Naive thymus-derived CD8-positive, alpha-beta T cell (primary cell): Measurements from ENCODE around the gene REEP6. TPM values are rescaled to one million over a fixed set of nuclear protein-coding genes. Genes with fewer than 3 reads are reported as not detected.

Experiments
- ATAC-seq, 2 donors: fragments of 150-1000 bp; cut with Tn5 transposase in 1 of 2; sonication (Bioruptor Pico), chemical (Tn5 transposase) in 1 of 2; 1 replicate in 1 of 2; 2 replicates in 1 of 2; pipeline ENCODE4 v1.10.0; 2021; ENCODE audit warnings: mild to moderate bottlenecking in 2 of 2, moderate library complexity in 2 of 2
- POLR2A ChIA-PET: fragments of 350-600 bp; sonication (Branson Sonifier 250); formaldehyde crosslinking; loops from one replicate; lab custom pipeline; 2021; ENCODE audit warnings: antibody characterized with exemption; lab: Charles Lee
- DNase-seq, 10 donors: peaks; one replicate each; pipeline versions ENCODE4 v3.0.0 to v3.0.0-alpha.2; 2020 to 2022
- H3K27ac Mint-ChIP-seq, 10 donors: one replicate each; pipeline ENCODE4 v1.8.0; 2020 to 2022; ENCODE audit warnings: mild to moderate bottlenecking in 10 of 10, mixed read lengths in 10 of 10, moderate library complexity in 4 of 10, inconsistent platforms in 1 of 10
- H3K27me3 Mint-ChIP-seq, 5 donors: one replicate each; pipeline ENCODE4 v1.8.0; 2021 to 2022; ENCODE audit warnings: mixed read lengths in 5 of 5
- H3K36me3 Mint-ChIP-seq, 3 donors: one replicate each; pipeline ENCODE4 v1.8.0; 2020 to 2022; ENCODE audit warnings: mixed read lengths in 3 of 3, mild to moderate bottlenecking in 2 of 3, inconsistent platforms in 1 of 3
- H3K4me1 Mint-ChIP-seq, 4 donors: one replicate each; pipeline ENCODE4 v1.8.0; 2021 to 2022; ENCODE audit warnings: mixed read lengths in 4 of 4
- H3K4me3 Mint-ChIP-seq, 10 donors: one replicate each; pipeline ENCODE4 v1.8.0; 2020 to 2022; ENCODE audit warnings: mild to moderate bottlenecking in 10 of 10, mixed read lengths in 10 of 10, moderate library complexity in 6 of 10, inconsistent platforms in 1 of 10
- H3K9me3 Mint-ChIP-seq, 9 donors: one replicate each; pipeline ENCODE4 v1.8.0; 2020 to 2022; ENCODE audit warnings: mixed read lengths in 9 of 9, mild to moderate bottlenecking in 3 of 9, inconsistent platforms in 1 of 9, moderate library complexity in 1 of 9
- polyA plus RNA-seq, 3 donors: library from polyadenylated mRNA; unstranded; fragments of 300-500 nt; fragmentation: Illumina TruSeq; gene quantifications; one replicate each; pipeline ENCODE4 v1.2.3, GENCODE V29; 2021
- total RNA-seq, 8 experiments: library from RNA in 2 of 8; stranded (reverse) in 2 of 8; gene quantifications; one replicate each; pipeline ENCODE4 v1.2.3 and lab custom pipeline; 2021 to 2026

The REEP6 gene
- total and polyA plus RNA-seq, 5 experiments from 2014 or later, result 4.7 to 7.7 (median 4.9) TPM

DNA sequence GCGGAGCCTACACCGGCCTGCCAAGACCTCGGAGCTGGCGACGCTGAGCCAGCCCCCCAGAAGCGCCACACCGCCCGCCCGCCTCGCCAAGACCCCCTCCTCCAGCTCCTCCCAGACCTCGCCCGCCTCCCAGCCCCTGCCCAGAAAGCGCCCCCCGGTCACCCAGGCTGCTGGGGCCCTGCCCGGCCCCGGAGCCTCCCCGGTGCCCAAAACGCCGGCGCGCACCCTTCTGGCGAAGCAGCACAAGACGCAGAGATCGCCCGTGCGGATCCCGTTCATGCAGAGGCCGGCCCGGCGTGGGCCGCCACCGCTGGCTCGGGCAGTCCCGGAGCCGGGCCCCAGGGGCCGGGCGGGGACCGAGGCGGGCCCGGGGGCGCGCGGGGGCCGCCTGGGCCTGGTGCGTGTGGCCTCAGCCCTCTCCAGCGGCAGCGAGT, 22.1 kb upstream of the REEP6 start:
- H3K9me3 Mint-ChIP-seq, result no peaks in the 10 kb centered on the region
- no peaks in the 10 kb centered on the region for H3K36me3 Mint-ChIP-seq
- POLR2A ChIA-PET, result interaction anchor here (1.1 to 2.5 kb wide), 2 partner anchors 11 to 24 kb away, joined by 7 to 9 read pairs; no protein-coding TSS in a partner anchor
- H3K27ac Mint-ChIP-seq, result no peak overlapping the region
- peak in 1 of 10 donors; percentile 17 for DNase-seq
- peak in 1 of 2 donors; percentile 2 for ATAC-seq
- H3K4me3 Mint-ChIP-seq, result peak overlapping the region in 7 of 10 donors; percentile 12 to 72 (median 39)
- peaks cover 9 to 24% (median 17%) of the 10 kb centered on the region in 4 donors for H3K4me1 Mint-ChIP-seq
- H3K27me3 Mint-ChIP-seq, result peaks cover 0 to 15% (median 0%) of the 10 kb centered on the region in 5 donors

DNA sequence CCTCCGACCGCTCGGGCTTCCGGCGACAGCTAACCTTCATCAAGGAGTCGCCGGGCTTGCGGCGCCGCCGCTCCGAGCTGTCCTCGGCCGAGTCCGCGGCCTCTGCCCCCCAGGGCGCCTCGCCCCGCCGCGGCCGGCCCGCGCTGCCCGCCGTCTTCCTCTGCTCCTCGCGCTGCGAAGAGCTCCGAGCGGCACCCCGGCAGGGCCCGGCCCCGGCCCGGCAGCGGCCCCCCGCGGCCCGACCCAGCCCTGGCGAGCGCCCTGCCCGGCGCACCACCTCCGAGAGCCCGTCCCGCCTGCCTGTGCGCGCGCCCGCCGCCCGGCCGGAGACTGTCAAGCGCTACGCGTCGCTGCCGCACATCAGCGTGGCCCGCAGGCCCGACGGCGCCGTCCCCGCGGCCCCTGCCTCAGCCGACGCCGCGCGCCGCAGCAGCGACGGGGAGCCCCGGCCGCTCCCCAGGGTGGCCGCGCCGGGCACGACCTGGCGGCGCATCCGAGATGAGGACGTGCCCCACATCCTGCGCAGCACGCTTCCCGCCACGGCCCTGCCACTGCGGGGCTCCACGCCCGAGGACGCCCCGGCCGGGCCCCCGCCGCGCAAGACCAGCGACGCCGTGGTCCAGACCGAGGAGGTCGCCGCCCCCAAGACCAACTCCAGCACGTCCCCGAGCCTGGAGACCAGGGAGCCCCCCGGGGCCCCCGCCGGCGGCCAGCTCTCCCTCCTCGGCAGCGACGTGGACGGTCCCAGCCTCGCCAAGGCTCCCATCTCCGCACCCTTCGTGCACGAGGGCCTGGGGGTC, 21.5 kb upstream of the REEP6 start:
- H3K27ac Mint-ChIP-seq, result no peak overlapping the region
- ATAC-seq, result peak; percentile 37 to 57
- peak overlapping the region in 4 of 10 donors; percentile 69 to 79 (median 76) for H3K4me3 Mint-ChIP-seq

DNA sequence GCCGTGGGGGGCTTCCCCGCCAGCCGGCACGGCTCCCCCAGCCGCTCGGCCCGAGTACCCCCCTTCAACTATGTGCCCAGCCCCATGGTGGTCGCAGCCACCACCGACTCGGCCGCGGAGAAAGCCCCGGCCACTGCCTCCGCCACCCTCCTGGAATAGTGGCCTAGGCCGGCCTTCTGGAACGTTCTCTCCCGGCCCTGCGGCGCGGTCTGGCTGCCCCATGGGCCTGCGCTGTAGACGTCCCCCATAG, 21.0 kb upstream of the REEP6 start:
- H3K27me3 Mint-ChIP-seq, result peaks cover 0 to 11% (median 0%) of the 10 kb centered on the region in 5 donors
- H3K36me3 Mint-ChIP-seq, result no peaks in the 10 kb centered on the region
- H3K9me3 Mint-ChIP-seq, result no peaks in the 10 kb centered on the region
- H3K4me1 Mint-ChIP-seq, result peaks cover 9 to 22% (median 17%) of the 10 kb centered on the region in 4 donors
- no peak for DNase-seq
- POLR2A ChIA-PET, result interaction anchor here (0.6 to 1.8 kb wide), 4 partner anchors 25 to 61 kb away, joined by 3 to 5 read pairs (median 3); partner anchors contain the start of gene RPS15
- H3K27ac Mint-ChIP-seq, result no peak overlapping the region
- peak overlapping the region; percentile 62 to 86 (median 76) for H3K4me3 Mint-ChIP-seq
- no peak for ATAC-seq

More for the DNA sequence above, 21.5 kb upstream of the REEP6 start:
- H3K27me3 Mint-ChIP-seq, result peaks cover 0 to 13% (median 0%) of the 10 kb centered on the region in 5 donors
- no peaks in the 10 kb centered on the region for H3K9me3 Mint-ChIP-seq
- peaks cover 9 to 22% (median 17%) of the 10 kb centered on the region in 4 donors for H3K4me1 Mint-ChIP-seq
- DNase-seq, result peak in 2 of 10 donors; percentile 16 to 34
- no peaks in the 10 kb centered on the region for H3K36me3 Mint-ChIP-seq
- POLR2A ChIA-PET, result interaction anchor here (1.1 to 2.5 kb wide), 2 partner anchors 11 to 25 kb away, joined by 7 to 9 read pairs; no protein-coding TSS in a partner anchor

GRCh38 chr19:1470305-1471009, 20.5 kb upstream of the REEP6 start:
- Mint-ChIP-seq H3K27ac (no peak overlapping the region), H3K27me3 (peaks cover 0 to 10% (median 0%) of the 10 kb centered on the region in 5 donors), H3K9me3 (no peaks in the 10 kb centered on the region), H3K4me3 (peak overlapping the region; percentile 64 to 86 (median 76)), H3K4me1 (peaks cover 9 to 22% (median 17%) of the 10 kb centered on the region in 4 donors), H3K36me3 (no peaks in the 10 kb centered on the region)
- peak; percentile 45 to 86 (median 60) for DNase-seq
- ATAC-seq, result peak; percentile 67 to 69
- POLR2A ChIA-PET, result interaction anchor here (0.6 to 1.9 kb wide), 6 partner anchors 15 to 62 kb away, joined by 3 to 11 read pairs (median 3); partner anchors contain the start of gene RPS15

- POLR2A ChIA-PET, result interaction anchor here (0.9 to 1.9 kb wide), 7 partner anchors 16 to 196 kb away, joined by 3 to 14 read pairs (median 3); partner anchors contain the start of genes FAM174C and RPS15
- Mint-ChIP-seq H3K36me3 (no peaks in the 10 kb centered on the region), H3K27me3 (peaks cover 0 to 7% (median 0%) of the 10 kb centered on the region in 5 donors), H3K4me3 (peak overlapping the region; percentile 42 to 80 (median 74)), H3K27ac (no peak overlapping the region), H3K9me3 (no peaks in the 10 kb centered on the region), H3K4me1 (peaks cover 9 to 22% (median 17%) of the 10 kb centered on the region in 4 donors)
- peak; percentile 21 to 33 for ATAC-seq
- peak in 1 of 10 donors; percentile 13 for DNase-seq
Observed at GRCh38 chr19:1471010-1471514, 19.9 kb upstream of the REEP6 start.

DNA sequence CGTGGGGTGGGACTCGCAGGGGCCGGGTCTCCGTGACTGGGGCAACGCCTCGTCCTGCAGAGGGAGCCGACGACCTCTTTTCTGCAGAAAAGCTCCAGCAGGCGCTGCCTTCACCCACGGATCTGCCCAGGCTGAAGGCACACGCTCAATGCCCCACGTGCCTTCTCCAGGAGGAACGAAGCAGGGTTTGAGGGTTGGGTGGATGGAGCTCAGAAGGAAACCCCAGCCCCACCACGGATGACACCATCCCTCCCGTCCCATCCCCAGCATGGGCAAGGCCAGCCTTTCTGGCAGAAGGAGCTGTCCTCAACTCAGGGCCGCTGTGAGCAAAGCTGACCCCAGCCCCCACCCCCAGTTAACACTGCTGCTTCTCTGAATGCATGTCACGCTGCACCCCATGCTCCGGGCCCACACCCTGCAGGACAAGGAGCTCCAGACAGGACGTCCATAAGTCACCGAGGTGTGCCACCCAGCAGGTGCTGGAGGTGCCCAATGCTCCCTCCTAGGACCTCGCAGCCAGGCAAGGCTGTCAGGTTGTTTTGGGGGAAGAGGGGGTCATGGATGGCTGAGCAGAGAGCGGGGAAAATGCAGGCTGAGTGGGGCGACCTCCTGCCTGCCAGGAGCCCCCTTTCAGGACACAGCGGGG, 19.3 kb upstream of the REEP6 start:
- ATAC-seq (peak; percentile 13 to 15), DNase-seq (peak in 3 of 10 donors; percentile 13 to 31 (median 30))
- Mint-ChIP-seq H3K4me1 (peaks cover 9 to 25% (median 18%) of the 10 kb centered on the region in 4 donors), H3K4me3 (peak overlapping the region in 8 of 10 donors; percentile 52 to 80 (median 74)), H3K27me3 (peaks cover 0 to 7% (median 0%) of the 10 kb centered on the region in 5 donors), H3K36me3 (peaks cover 0 to 2% (median 0%) of the 10 kb centered on the region in 3 donors), H3K27ac (no peak overlapping the region), H3K9me3 (no peaks in the 10 kb centered on the region)
- POLR2A ChIA-PET, result interaction anchor here (0.6 to 1.9 kb wide), 10 partner anchors 16 to 426 kb away, joined by 3 to 14 read pairs (median 4); partner anchors contain the start of genes FAM174C and REEP6

GRCh38 chr19:1472231-1473084, 18.5 kb upstream of the REEP6 start:
- no peak for ATAC-seq
- no peak overlapping the region for H3K27ac Mint-ChIP-seq
- peaks cover 0 to 4% (median 0%) of the 10 kb centered on the region in 5 donors for H3K27me3 Mint-ChIP-seq
- no peak for DNase-seq
- POLR2A ChIA-PET, result interaction anchor here (0.6 to 1.9 kb wide), 7 partner anchors 17 to 425 kb away, joined by 3 to 14 read pairs (median 6); partner anchors contain the start of genes FAM174C and REEP6
- peaks cover 0 to 7% (median 0%) of the 10 kb centered on the region in 3 donors for H3K36me3 Mint-ChIP-seq
- peak overlapping the region in 7 of 10 donors; percentile 10 to 79 (median 33) for H3K4me3 Mint-ChIP-seq
- peaks cover 10 to 30% (median 22%) of the 10 kb centered on the region in 4 donors for H3K4me1 Mint-ChIP-seq
- H3K9me3 Mint-ChIP-seq, result no peaks in the 10 kb centered on the region

DNA sequence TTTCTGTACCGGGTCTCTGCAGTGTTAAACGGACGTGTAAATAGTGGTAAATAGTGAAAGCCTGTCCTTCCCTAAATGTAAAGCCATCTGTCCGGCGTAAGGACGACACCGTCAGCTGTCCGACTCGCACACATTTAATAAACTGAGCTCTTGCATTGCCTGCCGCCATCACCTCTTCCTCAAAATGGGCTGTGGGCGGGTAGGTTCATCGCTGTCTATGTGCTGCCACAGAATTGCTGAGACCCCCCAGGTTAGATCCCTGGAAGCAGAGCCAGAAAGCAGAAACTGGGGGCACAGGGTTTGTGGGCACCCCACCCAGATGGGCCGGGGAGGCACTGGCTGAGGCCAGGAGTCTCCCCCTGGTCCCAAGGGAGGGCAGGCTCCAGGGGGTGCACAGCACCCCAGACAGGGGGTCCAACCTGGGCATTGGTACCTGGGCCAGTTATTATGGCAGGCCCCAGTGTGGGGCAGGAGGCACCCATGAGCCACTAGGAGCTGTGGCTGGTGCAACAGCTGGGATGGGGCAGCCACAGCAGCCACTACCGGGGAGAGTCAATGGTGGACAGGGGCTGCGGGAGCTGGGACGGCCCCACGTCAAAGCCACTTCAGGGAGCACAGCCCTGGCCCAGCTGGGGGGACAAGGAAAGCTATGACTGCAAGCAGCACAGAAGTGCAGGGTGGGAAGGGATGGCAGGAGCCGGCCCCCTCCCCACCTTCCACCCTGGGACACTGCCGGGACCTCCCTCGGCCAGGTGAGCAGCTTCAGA, 17.7 kb upstream of the REEP6 start:
- Mint-ChIP-seq H3K36me3 (peaks cover 0 to 7% (median 0%) of the 10 kb centered on the region in 3 donors), H3K27me3 (peaks cover 0 to 3% (median 0%) of the 10 kb centered on the region in 5 donors), H3K4me1 (peaks cover 11 to 34% (median 25%) of the 10 kb centered on the region in 4 donors), H3K27ac (no peak overlapping the region), H3K9me3 (no peaks in the 10 kb centered on the region), H3K4me3 (peak overlapping the region in 2 of 10 donors; percentile 22 to 36)
- ATAC-seq (no peak), DNase-seq (no peak)
- POLR2A ChIA-PET, result interaction anchor here (0.6 to 1.6 kb wide), 4 partner anchors 16 to 1966 kb away, joined by 3 to 7 read pairs (median 4); partner anchors contain the start of gene REEP6

DNA sequence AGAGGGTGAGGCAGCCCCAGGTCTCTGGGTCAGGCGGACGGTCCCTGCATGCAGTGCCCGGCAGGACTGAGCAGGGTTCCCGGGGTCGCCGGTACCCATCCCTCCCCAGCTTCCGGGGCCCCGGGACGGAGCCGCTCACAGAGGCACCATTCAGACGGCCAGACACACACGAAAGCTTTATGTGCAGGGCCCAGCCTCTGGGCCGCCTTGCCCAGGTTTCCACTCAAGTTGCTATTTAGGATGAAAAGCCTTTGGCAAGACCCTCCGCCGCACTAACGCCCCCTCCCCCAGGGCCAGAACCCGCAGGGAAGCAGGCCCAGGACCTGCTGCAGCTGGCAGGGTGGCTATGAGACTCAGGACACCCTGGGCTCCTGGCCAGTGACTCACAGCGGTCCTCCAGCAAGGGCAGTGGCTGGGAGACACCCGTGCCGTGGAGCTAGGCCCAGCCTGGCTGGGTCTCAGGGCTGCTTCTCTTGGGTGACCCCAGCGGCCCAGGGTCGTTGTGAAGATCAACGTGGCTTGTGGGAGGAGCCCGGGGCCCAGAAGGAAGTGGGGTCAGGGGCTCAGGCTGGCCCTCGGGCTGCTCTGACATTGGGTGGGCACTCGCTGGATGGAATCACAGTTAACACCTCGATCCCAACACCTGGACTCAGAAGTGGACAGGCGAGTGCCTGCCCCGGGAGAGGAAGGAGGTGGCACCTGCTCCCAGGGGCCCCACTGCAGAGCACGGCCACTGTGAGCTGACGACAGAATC, 16.8 kb upstream of the REEP6 start:
- no peak for DNase-seq
- POLR2A ChIA-PET, result interaction anchor here (1.1 to 1.3 kb wide), 2 partner anchors 15 to 17 kb away, joined by 3 to 5 read pairs; partner anchors contain the start of gene REEP6
- H3K9me3 Mint-ChIP-seq, result no peaks in the 10 kb centered on the region
- peaks cover 0 to 9% (median 2%) of the 10 kb centered on the region in 3 donors for H3K36me3 Mint-ChIP-seq
- H3K4me1 Mint-ChIP-seq, result peaks cover 13 to 36% (median 28%) of the 10 kb centered on the region in 4 donors
- ATAC-seq, result no peak
- H3K27ac Mint-ChIP-seq, result peak overlapping the region in 2 of 10 donors; percentile 51 to 53
- H3K4me3 Mint-ChIP-seq, result peak overlapping the region in 1 of 10 donors; percentile 51
- no peaks in the 10 kb centered on the region for H3K27me3 Mint-ChIP-seq
